H1 (cell line): ENCODE data around the gene FKBP2.

ENCODE experiments used
- EZH2 ChIP-seq: fragments of 200-600 bp; sonication (generic); IDR thresholded peaks from 2 replicates; pipeline ENCODE4 v1.7.1; 2012; ENCODE audit warnings: low read depth, mild to moderate bottlenecking, moderate library complexity, low read length, inconsistent platforms; ENCODE audit not compliant: severe bottlenecking
- JUND ChIP-seq: IDR thresholded peaks from 2 replicates; pipeline ENCODE4 v1.6.1; 2011; ENCODE audit warnings: mild to moderate bottlenecking, improper control_type of control experiment, low read length
- MAFK ChIP-seq: IDR thresholded peaks from 2 replicates; pipeline ENCODE4 v1.6.1; 2012; ENCODE audit warnings: low read depth, mild to moderate bottlenecking, improper control_type of control experiment, low read length
- POLR2A ChIP-seq, 2 experiments: IDR thresholded peaks; 1 replicate in 1 of 2; 2 replicates in 1 of 2; pipeline ENCODE4 v1.6.1; 2011; ENCODE audit warnings: low read depth in 2 of 2, low read length in 2 of 2, mild to moderate bottlenecking in 2 of 2; ENCODE audit errors: control extremely low read depth in 1 of 2
- POLR2AphosphoS5 ChIP-seq: IDR thresholded peaks from 2 replicates; pipeline ENCODE4 v1.6.1; 2011; ENCODE audit warnings: low read depth, low read length
- RFX5 ChIP-seq: IDR thresholded peaks from 2 replicates; pipeline ENCODE4 v1.6.1; 2011; ENCODE audit warnings: low read depth, low read length, improper control_type of control experiment, borderline replicate concordance
- RNF2 ChIP-seq: fragments of 200-900, 300-1000 bp; sonication (generic); IDR thresholded peaks from 2 replicates; pipeline ENCODE4 v1.7.1; 2016; ENCODE audit warnings: borderline replicate concordance, low read depth, mild to moderate bottlenecking, antibody characterized with exemption, low read length; ENCODE audit not compliant: poor library complexity, severe bottlenecking; ENCODE audit errors: missing control alignments
- TBP ChIP-seq: IDR thresholded peaks from 2 replicates; pipeline ENCODE4 v1.6.1; 2011; ENCODE audit warnings: low read depth, low read length, improper control_type of control experiment
- ZNF274 ChIP-seq: IDR thresholded peaks from 2 replicates; pipeline ENCODE4 v1.7.0; 2012; ENCODE audit warnings: low read length, borderline replicate concordance; ENCODE audit errors: extremely low read depth
- TF ChIP-seq, protein P1 (sequence below), 3 experiments: IDR thresholded peaks; 1 replicate in 2 of 3; 2 replicates in 1 of 3; pipeline versions ENCODE4 v1.5.1 to v1.6.1; 2011; ENCODE audit warnings: low read length in 3 of 3, mild to moderate bottlenecking in 3 of 3, inconsistent platforms in 2 of 3, low read depth in 1 of 3, moderate library complexity in 1 of 3; ENCODE audit not compliant: insufficient read depth in 1 of 3; ENCODE audit errors: control extremely low read depth in 1 of 3
- TF ChIP-seq, protein P2 (sequence below): fragments of 300-600 bp; sonication (generic); IDR thresholded peaks from 2 replicates; pipeline ENCODE4 v1.7.1; 2012; ENCODE audit warnings: low read length, moderate library complexity, mild to moderate bottlenecking, inconsistent platforms; ENCODE audit not compliant: insufficient replicate concordance
- TF ChIP-seq, protein P3 (sequence below): IDR thresholded peaks from 2 replicates; pipeline ENCODE4 v1.6.1; 2012; ENCODE audit warnings: inconsistent platforms

DNA sequence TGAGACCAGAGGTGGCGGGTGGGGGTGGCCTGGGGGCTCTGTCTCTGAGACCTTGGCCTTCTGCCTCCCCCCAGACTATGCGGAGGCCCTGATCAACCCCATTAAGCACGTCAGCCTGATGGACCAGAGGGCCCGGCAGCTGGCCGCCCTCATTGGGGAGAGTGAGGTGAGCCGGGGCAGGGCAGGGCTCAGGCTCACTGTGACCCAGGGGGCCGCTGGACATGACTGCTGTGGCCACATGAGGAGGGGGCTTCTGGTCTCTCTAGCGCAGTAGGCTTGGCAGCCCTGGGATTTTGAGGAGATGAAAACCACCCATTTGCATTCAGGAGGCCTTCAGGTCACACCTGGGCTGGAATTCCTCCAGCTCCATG is 23.0 kb downstream of the FKBP2 start:
- TF ChIP-seq ZNF274 = no peak
- TF ChIP-seq JUND = no peak
- no peak for TF ChIP-seq RNF2
- TF ChIP-seq, protein P1, sequence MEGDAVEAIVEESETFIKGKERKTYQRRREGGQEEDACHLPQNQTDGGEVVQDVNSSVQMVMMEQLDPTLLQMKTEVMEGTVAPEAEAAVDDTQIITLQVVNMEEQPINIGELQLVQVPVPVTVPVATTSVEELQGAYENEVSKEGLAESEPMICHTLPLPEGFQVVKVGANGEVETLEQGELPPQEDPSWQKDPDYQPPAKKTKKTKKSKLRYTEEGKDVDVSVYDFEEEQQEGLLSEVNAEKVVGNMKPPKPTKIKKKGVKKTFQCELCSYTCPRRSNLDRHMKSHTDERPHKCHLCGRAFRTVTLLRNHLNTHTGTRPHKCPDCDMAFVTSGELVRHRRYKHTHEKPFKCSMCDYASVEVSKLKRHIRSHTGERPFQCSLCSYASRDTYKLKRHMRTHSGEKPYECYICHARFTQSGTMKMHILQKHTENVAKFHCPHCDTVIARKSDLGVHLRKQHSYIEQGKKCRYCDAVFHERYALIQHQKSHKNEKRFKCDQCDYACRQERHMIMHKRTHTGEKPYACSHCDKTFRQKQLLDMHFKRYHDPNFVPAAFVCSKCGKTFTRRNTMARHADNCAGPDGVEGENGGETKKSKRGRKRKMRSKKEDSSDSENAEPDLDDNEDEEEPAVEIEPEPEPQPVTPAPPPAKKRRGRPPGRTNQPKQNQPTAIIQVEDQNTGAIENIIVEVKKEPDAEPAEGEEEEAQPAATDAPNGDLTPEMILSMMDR (IDR thresholded peaks at IDR 0.05; ENCODE audit: control extremely low read depth in 1 of 3, insufficient read depth in 1 of 3, low read depth in 1 of 3, low read length in 3 of 3) = no peak
- TF ChIP-seq, protein P2, sequence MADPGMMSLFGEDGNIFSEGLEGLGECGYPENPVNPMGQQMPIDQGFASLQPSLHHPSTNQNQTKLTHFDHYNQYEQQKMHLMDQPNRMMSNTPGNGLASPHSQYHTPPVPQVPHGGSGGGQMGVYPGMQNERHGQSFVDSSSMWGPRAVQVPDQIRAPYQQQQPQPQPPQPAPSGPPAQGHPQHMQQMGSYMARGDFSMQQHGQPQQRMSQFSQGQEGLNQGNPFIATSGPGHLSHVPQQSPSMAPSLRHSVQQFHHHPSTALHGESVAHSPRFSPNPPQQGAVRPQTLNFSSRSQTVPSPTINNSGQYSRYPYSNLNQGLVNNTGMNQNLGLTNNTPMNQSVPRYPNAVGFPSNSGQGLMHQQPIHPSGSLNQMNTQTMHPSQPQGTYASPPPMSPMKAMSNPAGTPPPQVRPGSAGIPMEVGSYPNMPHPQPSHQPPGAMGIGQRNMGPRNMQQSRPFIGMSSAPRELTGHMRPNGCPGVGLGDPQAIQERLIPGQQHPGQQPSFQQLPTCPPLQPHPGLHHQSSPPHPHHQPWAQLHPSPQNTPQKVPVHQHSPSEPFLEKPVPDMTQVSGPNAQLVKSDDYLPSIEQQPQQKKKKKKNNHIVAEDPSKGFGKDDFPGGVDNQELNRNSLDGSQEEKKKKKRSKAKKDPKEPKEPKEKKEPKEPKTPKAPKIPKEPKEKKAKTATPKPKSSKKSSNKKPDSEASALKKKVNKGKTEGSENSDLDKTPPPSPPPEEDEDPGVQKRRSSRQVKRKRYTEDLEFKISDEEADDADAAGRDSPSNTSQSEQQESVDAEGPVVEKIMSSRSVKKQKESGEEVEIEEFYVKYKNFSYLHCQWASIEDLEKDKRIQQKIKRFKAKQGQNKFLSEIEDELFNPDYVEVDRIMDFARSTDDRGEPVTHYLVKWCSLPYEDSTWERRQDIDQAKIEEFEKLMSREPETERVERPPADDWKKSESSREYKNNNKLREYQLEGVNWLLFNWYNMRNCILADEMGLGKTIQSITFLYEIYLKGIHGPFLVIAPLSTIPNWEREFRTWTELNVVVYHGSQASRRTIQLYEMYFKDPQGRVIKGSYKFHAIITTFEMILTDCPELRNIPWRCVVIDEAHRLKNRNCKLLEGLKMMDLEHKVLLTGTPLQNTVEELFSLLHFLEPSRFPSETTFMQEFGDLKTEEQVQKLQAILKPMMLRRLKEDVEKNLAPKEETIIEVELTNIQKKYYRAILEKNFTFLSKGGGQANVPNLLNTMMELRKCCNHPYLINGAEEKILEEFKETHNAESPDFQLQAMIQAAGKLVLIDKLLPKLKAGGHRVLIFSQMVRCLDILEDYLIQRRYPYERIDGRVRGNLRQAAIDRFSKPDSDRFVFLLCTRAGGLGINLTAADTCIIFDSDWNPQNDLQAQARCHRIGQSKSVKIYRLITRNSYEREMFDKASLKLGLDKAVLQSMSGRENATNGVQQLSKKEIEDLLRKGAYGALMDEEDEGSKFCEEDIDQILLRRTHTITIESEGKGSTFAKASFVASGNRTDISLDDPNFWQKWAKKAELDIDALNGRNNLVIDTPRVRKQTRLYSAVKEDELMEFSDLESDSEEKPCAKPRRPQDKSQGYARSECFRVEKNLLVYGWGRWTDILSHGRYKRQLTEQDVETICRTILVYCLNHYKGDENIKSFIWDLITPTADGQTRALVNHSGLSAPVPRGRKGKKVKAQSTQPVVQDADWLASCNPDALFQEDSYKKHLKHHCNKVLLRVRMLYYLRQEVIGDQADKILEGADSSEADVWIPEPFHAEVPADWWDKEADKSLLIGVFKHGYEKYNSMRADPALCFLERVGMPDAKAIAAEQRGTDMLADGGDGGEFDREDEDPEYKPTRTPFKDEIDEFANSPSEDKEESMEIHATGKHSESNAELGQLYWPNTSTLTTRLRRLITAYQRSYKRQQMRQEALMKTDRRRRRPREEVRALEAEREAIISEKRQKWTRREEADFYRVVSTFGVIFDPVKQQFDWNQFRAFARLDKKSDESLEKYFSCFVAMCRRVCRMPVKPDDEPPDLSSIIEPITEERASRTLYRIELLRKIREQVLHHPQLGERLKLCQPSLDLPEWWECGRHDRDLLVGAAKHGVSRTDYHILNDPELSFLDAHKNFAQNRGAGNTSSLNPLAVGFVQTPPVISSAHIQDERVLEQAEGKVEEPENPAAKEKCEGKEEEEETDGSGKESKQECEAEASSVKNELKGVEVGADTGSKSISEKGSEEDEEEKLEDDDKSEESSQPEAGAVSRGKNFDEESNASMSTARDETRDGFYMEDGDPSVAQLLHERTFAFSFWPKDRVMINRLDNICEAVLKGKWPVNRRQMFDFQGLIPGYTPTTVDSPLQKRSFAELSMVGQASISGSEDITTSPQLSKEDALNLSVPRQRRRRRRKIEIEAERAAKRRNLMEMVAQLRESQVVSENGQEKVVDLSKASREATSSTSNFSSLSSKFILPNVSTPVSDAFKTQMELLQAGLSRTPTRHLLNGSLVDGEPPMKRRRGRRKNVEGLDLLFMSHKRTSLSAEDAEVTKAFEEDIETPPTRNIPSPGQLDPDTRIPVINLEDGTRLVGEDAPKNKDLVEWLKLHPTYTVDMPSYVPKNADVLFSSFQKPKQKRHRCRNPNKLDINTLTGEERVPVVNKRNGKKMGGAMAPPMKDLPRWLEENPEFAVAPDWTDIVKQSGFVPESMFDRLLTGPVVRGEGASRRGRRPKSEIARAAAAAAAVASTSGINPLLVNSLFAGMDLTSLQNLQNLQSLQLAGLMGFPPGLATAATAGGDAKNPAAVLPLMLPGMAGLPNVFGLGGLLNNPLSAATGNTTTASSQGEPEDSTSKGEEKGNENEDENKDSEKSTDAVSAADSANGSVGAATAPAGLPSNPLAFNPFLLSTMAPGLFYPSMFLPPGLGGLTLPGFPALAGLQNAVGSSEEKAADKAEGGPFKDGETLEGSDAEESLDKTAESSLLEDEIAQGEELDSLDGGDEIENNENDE = no peak
- no peak for TF ChIP-seq EZH2
- TF ChIP-seq MAFK = no peak
- no peak for TF ChIP-seq TBP
- no peak for TF ChIP-seq RFX5
- TF ChIP-seq POLR2AphosphoS5 = no peak
- no peak for TF ChIP-seq POLR2A (IDR thresholded peaks at IDR 0.05; ENCODE audit: control extremely low read depth in 1 of 2, low read depth in 2 of 2, low read length in 2 of 2)
- TF ChIP-seq, protein P3, sequence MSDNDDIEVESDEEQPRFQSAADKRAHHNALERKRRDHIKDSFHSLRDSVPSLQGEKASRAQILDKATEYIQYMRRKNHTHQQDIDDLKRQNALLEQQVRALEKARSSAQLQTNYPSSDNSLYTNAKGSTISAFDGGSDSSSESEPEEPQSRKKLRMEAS = no peak
